DND-41 (cell line): Measurements from ENCODE around the gene QRICH1.

Source experiments
- EZH2 ChIP-seq: IDR thresholded peaks from 3 replicates; pipeline ENCODE4 v1.6.1; 2012; ENCODE audit warnings: borderline replicate concordance, low read depth, mild to moderate bottlenecking, moderate library complexity, low read length, inconsistent platforms; ENCODE audit not compliant: severe bottlenecking
- TF ChIP-seq, protein P1 (sequence below): IDR thresholded peaks from 2 replicates; pipeline ENCODE4 v1.5.1; 2012; ENCODE audit warnings: borderline replicate concordance, low read length, moderate library complexity, mild to moderate bottlenecking; ENCODE audit not compliant: poor library complexity, severe bottlenecking; ENCODE audit errors: extremely low read depth

DNA sequence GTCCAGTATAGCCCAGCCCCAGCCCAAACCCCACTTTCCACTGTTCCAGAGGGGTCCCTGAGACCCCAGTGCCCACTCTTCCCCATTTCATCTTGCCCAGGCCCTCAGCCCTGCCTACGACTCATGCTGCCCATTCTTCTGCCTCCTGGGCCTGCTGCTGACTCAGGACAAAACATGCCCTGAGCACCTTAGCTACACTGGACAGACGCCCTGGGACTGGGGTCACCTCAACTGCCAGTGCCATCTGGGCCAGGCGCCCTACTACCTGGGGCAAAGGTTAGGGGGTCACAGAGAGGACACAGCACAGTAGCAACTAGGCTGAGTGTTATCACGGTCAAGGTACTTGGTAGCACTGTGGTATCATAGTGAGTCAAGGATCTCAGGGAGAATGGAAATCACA is 41.6 kb upstream of the QRICH1 start:
- TF ChIP-seq EZH2: no peak
- TF ChIP-seq, protein P1, sequence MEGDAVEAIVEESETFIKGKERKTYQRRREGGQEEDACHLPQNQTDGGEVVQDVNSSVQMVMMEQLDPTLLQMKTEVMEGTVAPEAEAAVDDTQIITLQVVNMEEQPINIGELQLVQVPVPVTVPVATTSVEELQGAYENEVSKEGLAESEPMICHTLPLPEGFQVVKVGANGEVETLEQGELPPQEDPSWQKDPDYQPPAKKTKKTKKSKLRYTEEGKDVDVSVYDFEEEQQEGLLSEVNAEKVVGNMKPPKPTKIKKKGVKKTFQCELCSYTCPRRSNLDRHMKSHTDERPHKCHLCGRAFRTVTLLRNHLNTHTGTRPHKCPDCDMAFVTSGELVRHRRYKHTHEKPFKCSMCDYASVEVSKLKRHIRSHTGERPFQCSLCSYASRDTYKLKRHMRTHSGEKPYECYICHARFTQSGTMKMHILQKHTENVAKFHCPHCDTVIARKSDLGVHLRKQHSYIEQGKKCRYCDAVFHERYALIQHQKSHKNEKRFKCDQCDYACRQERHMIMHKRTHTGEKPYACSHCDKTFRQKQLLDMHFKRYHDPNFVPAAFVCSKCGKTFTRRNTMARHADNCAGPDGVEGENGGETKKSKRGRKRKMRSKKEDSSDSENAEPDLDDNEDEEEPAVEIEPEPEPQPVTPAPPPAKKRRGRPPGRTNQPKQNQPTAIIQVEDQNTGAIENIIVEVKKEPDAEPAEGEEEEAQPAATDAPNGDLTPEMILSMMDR: no peak
